ENCODE results near the gene C20orf173. TPM values are rescaled to one million over a fixed set of nuclear protein-coding genes. Genes with fewer than 3 reads are reported as not detected.

C20orf173 gene
- total RNA-seq, 1 experiment from 2014 or later, result not detected

DNA sequence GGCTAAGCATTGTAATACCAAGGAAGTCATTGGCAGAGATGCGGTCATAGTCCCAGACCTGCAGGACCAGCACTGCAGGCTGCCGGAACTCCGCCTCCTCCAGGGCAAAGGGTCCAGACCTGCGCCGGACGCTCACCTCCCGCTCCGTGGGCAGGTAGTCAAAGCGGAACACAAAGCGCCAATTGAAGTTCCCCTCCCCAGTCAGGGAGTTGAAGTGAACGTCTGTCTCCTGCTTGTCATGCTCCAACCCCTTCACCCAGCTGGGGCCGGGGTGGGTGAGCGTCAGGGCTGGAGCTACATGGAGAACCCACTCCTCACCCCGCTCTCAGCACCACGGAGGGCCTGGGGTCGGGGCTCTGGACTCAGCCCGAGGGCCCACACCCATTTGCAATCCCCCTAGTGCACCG lies 30.7 kb upstream of the C20orf173 start:
- in situ Hi-C loops (cut with HindIII; ENCODE audit: low pct_unique_long_range_greater_than_20kb, low sequenced_read_pairs), result no loop called here
- no peak overlapping the region for H3K27ac ChIP-seq (ENCODE audit: low read length)
- POLR2A ChIA-PET, result no interaction called here
- DNase-seq (ENCODE audit: low read depth, low spot score), result no peak
- H3K36me3 ChIP-seq (ENCODE audit: control insufficient read depth, insufficient read depth, low read length), result peaks cover 4% of the 10 kb centered on the region
- H3K27me3 ChIP-seq (ENCODE audit: control insufficient read depth, insufficient read depth, low read length), result no peaks in the 10 kb centered on the region
- no peaks in the 10 kb centered on the region; the same call in none of the 2 replicates for H3K4me1 ChIP-seq (ENCODE audit: control insufficient read depth, insufficient read depth, low read length)
- intact Hi-C loops (cut with micrococcal nuclease; ENCODE audit: unreplicated experiment), result no loop called here
- CTCF ChIA-PET, result no interaction called here
- H3K9me3 ChIP-seq (ENCODE audit: control insufficient read depth, insufficient read depth, low read depth, low read length), result no peaks in the 10 kb centered on the region
- TF ChIP-seq, protein P1, sequence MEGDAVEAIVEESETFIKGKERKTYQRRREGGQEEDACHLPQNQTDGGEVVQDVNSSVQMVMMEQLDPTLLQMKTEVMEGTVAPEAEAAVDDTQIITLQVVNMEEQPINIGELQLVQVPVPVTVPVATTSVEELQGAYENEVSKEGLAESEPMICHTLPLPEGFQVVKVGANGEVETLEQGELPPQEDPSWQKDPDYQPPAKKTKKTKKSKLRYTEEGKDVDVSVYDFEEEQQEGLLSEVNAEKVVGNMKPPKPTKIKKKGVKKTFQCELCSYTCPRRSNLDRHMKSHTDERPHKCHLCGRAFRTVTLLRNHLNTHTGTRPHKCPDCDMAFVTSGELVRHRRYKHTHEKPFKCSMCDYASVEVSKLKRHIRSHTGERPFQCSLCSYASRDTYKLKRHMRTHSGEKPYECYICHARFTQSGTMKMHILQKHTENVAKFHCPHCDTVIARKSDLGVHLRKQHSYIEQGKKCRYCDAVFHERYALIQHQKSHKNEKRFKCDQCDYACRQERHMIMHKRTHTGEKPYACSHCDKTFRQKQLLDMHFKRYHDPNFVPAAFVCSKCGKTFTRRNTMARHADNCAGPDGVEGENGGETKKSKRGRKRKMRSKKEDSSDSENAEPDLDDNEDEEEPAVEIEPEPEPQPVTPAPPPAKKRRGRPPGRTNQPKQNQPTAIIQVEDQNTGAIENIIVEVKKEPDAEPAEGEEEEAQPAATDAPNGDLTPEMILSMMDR (IDR thresholded peaks at IDR 0.05), result no peak
- TF ChIP-seq TCF7L2 (IDR thresholded peaks at IDR 0.05; ENCODE audit: low read depth, low read length) (no peak), SIN3A (IDR thresholded peaks at IDR 0.05; ENCODE audit: borderline replicate concordance, insufficient read depth, low read depth, low read length) (no peak), POLR2AphosphoS5 (IDR thresholded peaks at IDR 0.05; ENCODE audit: low read depth, low read length) (no peak)
- TF ChIP-seq, protein P2, sequence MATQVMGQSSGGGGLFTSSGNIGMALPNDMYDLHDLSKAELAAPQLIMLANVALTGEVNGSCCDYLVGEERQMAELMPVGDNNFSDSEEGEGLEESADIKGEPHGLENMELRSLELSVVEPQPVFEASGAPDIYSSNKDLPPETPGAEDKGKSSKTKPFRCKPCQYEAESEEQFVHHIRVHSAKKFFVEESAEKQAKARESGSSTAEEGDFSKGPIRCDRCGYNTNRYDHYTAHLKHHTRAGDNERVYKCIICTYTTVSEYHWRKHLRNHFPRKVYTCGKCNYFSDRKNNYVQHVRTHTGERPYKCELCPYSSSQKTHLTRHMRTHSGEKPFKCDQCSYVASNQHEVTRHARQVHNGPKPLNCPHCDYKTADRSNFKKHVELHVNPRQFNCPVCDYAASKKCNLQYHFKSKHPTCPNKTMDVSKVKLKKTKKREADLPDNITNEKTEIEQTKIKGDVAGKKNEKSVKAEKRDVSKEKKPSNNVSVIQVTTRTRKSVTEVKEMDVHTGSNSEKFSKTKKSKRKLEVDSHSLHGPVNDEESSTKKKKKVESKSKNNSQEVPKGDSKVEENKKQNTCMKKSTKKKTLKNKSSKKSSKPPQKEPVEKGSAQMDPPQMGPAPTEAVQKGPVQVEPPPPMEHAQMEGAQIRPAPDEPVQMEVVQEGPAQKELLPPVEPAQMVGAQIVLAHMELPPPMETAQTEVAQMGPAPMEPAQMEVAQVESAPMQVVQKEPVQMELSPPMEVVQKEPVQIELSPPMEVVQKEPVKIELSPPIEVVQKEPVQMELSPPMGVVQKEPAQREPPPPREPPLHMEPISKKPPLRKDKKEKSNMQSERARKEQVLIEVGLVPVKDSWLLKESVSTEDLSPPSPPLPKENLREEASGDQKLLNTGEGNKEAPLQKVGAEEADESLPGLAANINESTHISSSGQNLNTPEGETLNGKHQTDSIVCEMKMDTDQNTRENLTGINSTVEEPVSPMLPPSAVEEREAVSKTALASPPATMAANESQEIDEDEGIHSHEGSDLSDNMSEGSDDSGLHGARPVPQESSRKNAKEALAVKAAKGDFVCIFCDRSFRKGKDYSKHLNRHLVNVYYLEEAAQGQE (IDR thresholded peaks at IDR 0.05; ENCODE audit: insufficient read depth in 1 of 2, low read depth in 2 of 2, low read length in 1 of 2), result no peak
- no peak for ATAC-seq
- BruUV-seq (replicated peaks), result no TSS peak
- H3K4me3 ChIP-seq (ENCODE audit: low read depth in 2 of 2, low read length in 2 of 2), result no peak overlapping the region

DNA sequence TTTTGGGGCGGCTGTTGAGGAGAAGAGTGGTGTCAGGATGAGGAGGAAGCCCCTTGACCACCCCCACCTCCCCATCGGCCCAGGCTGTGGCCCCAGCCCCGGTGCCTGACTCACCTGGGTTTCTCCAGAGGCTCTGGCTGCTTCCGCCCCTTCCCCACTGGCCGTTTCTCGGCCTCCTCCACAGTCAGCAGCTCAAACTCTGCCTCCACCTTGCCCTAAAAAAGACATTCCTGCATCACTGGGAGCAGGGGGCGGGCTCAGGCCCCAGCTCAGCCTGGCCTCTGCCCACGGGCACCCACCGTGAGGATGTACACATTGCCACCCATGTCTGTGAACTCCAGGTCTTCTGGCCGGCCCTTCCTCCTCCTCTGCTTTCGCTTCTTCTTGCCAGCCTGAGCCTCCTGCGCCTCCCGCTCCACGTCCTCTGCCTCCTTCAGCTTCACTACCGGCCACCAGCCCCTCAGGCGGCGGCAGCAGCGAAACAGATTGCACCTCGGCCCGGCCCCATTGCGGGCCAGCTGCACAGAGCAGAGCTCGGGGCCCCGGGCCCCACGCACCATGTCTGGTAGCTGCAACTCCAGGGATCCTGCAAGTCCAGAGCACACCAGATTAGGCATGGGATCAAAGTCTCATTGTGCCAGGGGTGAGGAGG lies 29.7 kb upstream of the C20orf173 start:
- ChIA-PET POLR2A (no interaction called here), CTCF (interaction anchor here (0.5 kb wide), 1 partner anchor 960 kb away, joined by 3 read pairs; no protein-coding TSS in a partner anchor)
- Histone ChIP-seq H3K36me3 (ENCODE audit: control insufficient read depth, insufficient read depth, low read length) (peaks cover 4% of the 10 kb centered on the region), H3K27ac (ENCODE audit: low read length) (no peak overlapping the region), H3K4me3 (ENCODE audit: low read depth in 2 of 2, low read length in 2 of 2) (no peak overlapping the region), H3K4me1 (ENCODE audit: control insufficient read depth, insufficient read depth, low read length) (no peaks in the 10 kb centered on the region; the same call in none of the 2 replicates), H3K9me3 (ENCODE audit: control insufficient read depth, insufficient read depth, low read depth, low read length) (no peaks in the 10 kb centered on the region), H3K27me3 (ENCODE audit: control insufficient read depth, insufficient read depth, low read length) (no peaks in the 10 kb centered on the region)
- BruUV-seq (replicated peaks), result no TSS peak
- no peak for DNase-seq (ENCODE audit: low read depth, low spot score)
- TF ChIP-seq TCF7L2 (IDR thresholded peaks at IDR 0.05; ENCODE audit: low read depth, low read length) (no peak), POLR2AphosphoS5 (IDR thresholded peaks at IDR 0.05; ENCODE audit: low read depth, low read length) (no peak), SIN3A (IDR thresholded peaks at IDR 0.05; ENCODE audit: borderline replicate concordance, insufficient read depth, low read depth, low read length) (no peak)
- TF ChIP-seq, protein P1 (IDR thresholded peaks at IDR 0.05), result no peak
- TF ChIP-seq, protein P2 (IDR thresholded peaks at IDR 0.05; ENCODE audit: insufficient read depth in 1 of 2, low read depth in 2 of 2, low read length in 1 of 2), result no peak
- in situ Hi-C loops (cut with HindIII; ENCODE audit: low pct_unique_long_range_greater_than_20kb, low sequenced_read_pairs), result no loop called here
- intact Hi-C loops (cut with micrococcal nuclease; ENCODE audit: unreplicated experiment), result no loop called here
- ATAC-seq, result no peak

Data from Panc1 (cell line).